ENCODE results near the gene OR5AK2. TPM values are rescaled to one million over a fixed set of nuclear protein-coding genes. Genes with fewer than 3 reads are reported as not detected.

Gene OR5AK2
- total and polyA plus RNA-seq, 4 experiments from 2014 or later: not detected

- Mint-ChIP-seq H3K9me3 (peaks cover 0 to 5% (median 3%) of the 10 kb centered on the region in 8 donors), H3K4me1 (no peaks in the 10 kb centered on the region), H3K27ac (no peak overlapping the region), H3K27me3 (no peaks in the 10 kb centered on the region), H3K36me3 (no peaks in the 10 kb centered on the region), H3K4me3 (no peak overlapping the region)
- no peaks in the 10 kb centered on the region for H3K27me3 ChIP-seq (ENCODE audit: insufficient read depth, low read length)
- no peaks in the 10 kb centered on the region for H3K36me3 ChIP-seq (ENCODE audit: insufficient read depth, low read length)
- no peak overlapping the region for H3K4me3 ChIP-seq (ENCODE audit: low read length in 2 of 2)
- intact Hi-C loops (cut with micrococcal nuclease): no loop called here
- CTCF ChIA-PET (ENCODE audit: partially characterized antibody): no interaction called here
- no peak overlapping the region for H3K27ac ChIP-seq (ENCODE audit: low read depth, low read length)
- H3K9me3 ChIP-seq (ENCODE audit: control insufficient read depth in 1 of 2, low read length in 2 of 2): no peaks in the 10 kb centered on the region
- H3K4me1 ChIP-seq (ENCODE audit: insufficient read depth, low read length): no peaks in the 10 kb centered on the region
- no peak for DNase-seq
- POLR2A ChIA-PET (ENCODE audit: partially characterized antibody): no interaction called here
Observed at GRCh38 chr11:57031556-57031955, 42.8 kb downstream of the OR5AK2 start.

Other genes starting within 250 kb of the OR5AK2 start
- not detected for gene OR9G4, start 240.2 kb upstream of the OR5AK2 start, total RNA-seq
- not detected for gene OR9G4, start 240.2 kb upstream of the OR5AK2 start, polyA plus RNA-seq
- gene LRRC55, start 193.0 kb downstream of the OR5AK2 start, total RNA-seq: not detected
- not detected for gene LRRC55, start 193.0 kb downstream of the OR5AK2 start, polyA plus RNA-seq
- gene APLNR, start 248.3 kb downstream of the OR5AK2 start, total RNA-seq: not detected
- not detected for gene APLNR, start 248.3 kb downstream of the OR5AK2 start, polyA plus RNA-seq